HG03558 (cell line): Measurements from ENCODE around the gene SCPEP1.

Experiments used
- ATAC-seq: cut with Tn5 transposase; IDR thresholded peaks from one replicate; pipeline ENCODE4 v1.9.1; 2021; ENCODE audit warnings: moderate number of reproducible peaks; ENCODE audit not compliant: unreplicated experiment; ENCODE audit errors: extremely low read depth

The SCPEP1 gene

GRCh38 chr17:57034807-57035754, 57.1 kb downstream of the SCPEP1 start:
- no peak for ATAC-seq

DNA sequence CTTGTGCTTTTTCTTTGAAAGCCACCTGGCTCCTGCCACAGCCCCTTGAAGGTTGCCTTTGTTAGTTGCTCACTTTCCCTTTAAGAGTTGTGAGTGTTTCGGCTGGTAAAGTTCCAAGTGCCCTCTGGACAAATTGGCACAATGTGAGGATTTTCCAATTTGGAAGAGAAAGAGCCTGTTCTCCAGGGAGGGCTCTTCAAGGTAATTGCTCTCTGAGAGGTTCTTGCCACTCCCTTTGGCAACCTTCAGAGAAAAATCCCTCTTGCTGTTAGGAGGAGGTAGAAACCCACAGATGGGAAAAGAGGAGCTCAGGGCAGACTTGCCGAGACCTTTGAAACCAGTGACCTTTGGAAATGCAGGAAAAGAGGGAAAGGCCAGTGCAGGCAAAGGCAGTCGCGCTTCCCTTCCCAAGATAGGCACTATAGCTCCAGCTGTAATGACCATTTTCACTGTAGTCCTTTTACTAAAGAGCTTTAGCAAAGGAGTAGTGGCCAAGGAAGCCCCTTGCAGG, 58.1 kb downstream of the SCPEP1 start:
- no peak for ATAC-seq

DNA sequence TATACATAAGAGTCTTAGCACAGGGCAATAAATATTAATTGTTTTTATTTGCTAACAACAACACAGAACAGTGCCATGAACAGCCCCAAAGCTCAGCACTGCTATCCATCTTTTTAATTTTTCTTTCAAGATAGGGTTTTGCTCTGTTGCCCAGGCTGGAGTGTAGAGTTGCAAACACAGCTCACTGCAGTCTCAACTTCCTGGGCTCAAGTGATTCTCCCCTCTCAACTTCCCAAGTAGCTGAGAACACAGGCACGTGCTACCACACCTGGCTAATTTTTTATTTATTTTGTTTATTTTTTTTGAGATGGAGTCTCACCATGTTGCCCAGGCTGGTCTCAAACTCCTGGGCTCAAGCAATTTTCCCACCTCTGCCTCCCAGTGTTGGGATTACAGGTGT, 59.5 kb downstream of the SCPEP1 start:
- ATAC-seq = no peak

DNA sequence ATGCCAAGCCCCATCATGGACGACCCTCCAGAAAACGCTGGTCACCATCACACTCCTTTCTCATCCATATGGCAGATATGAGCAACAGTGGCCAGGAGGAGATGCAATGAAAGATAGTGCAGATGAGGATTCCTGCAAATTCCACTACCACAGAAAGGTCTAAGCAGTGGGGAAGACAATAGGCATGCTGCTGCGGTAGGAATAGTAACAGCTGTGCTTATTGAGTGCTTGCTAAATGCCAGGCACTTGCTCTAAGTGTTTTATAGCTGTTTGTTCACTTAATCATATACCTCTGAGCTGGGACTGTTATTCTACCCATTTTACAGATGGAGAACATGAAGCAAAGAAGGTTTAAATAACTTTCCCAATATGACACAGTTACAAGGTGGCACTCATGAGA, 60.6 kb downstream of the SCPEP1 start:
- ATAC-seq = no peak

- ATAC-seq = no peak
Measured at GRCh38 chr17:57040571-57040970, 62.6 kb downstream of the SCPEP1 start.

DNA sequence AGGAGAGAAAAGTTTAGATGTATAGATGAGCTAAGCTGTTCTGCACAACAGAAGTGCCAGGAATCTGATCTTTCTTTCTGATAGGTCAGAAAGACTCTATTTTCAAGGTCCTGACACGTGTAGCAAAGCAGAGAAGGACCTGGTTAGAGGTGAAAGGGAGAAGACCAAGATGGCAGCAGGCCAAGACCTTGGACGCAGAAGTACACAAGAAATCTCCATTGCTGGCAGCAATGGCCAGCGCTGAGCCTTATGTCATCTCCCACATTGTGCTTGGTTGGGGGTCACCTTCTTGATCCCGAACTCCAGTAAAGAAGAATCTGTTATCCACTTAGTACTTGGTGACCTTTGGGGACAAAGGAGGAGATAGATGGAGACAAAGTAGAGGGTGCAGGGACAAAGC, 65.3 kb downstream of the SCPEP1 start:
- ATAC-seq = no peak

DNA sequence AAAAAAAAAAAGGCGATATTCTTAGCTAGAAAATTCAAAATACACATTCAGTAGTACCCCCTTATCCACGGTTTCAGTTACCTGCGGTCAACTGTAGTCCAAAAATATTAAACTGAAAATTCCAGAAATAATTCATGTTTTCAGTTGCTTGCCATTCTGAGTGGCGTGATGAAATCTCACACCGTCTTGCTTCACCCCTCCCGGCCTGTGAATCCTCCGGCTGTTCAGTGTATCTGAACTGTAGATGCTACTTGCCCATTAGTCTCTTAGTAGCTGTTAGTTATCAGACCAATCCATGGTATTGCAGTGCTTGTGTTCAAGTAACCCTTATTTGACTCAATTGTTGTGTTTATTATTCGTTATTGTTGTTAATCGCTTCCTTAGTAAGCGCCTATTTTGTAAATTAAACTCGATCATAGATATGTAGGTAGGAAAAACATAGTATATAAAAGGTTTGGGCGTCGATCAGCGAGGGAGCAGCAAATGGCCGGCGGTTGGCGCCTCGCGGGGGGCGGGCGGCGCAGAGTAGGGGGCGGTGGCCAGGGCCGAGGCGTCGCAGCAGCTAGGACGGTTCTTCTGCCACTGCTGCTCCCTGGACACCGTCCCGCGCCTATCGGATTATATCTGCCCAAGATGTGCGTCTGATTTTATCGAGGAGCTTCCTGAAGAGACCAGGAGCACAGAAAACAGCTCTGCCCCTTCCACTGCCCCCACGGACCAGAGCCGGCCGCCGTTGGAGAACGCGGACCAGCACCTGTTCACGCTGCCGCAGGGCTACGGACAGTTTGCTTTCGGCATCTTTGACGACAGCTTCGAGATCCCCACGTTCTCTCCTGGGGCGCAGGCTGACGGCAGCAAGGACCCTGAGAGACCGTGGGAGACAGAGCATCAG, 67.3 kb downstream of the SCPEP1 start:
- ATAC-seq = no peak

DNA sequence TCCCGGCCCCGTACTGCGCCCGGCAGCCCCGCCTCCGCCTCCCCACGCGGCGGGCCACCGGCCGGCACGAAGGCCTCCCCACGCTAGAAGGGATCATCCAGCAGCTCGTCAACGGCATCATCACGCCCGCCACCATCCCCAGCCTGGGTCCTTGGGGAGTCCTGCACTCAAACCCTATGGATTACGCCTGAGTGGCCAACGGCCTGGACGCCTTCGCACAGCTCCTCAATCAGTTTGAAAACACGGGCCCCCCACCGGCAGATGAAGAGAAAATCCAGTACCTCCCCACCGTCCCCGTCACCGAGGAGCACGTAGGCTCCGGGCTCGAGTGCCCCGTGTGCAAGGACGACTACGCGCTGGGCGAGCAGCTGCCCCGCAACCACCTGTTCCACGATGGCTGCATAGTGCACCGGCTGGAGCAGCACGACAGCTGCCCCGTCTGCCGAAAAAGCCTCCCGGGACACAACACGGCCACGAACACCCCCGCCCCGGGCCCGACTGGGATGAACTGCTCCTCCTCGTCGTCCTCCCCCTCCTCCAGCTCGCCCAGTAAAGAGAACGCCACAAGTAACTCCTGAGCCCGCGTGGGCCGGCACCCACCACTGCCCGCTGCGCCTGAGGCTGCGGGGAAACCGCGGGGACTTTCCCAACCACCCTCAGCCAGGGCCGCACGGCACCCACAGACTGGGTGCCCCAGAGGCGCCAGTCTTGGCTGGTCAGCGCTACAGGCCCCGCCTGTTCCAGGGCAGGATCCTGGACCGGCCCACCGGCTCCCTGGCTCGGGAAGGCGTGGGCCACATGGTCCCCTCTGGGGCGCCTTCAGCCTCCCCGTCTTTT, 68.2 kb downstream of the SCPEP1 start:
- no peak for ATAC-seq

DNA sequence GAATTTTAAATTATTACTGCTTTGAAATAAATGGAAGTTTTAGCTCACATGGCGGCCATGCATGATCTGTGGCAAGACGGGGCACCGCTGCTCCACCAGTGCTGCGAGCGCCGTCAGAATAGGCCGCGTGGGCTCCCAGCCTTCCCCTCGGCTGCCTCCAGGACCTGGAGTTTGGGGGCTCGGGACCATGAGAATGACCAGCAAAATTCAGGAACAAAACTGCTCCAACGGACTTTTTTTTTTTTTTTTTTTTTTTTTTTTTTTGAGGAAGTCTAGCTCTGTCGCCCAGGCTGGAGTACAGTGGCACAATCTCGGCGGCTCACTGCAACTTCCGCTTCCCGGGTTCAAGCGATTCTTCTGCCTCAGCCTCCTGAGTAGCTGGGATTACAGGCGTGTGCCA, 68.8 kb downstream of the SCPEP1 start:
- no peak for ATAC-seq

- ATAC-seq = no peak
Measured at GRCh38 chr17:57048096-57048495, 70.2 kb downstream of the SCPEP1 start.

- no peak for ATAC-seq
Measured at GRCh38 chr17:57050306-57050705, 72.4 kb downstream of the SCPEP1 start.

GRCh38 chr17:57051886-57052361, 74.0 kb downstream of the SCPEP1 start:
- no peak for ATAC-seq
